Amniotic epithelial cell (primary cell): ENCODE results near the gene GPR68.

ENCODE experiments used
- DNase-seq: peaks from one replicate; pipeline ENCODE4 v3.0.0-alpha.2; 2010; ENCODE audit warnings: low read depth

Gene GPR68

DNA sequence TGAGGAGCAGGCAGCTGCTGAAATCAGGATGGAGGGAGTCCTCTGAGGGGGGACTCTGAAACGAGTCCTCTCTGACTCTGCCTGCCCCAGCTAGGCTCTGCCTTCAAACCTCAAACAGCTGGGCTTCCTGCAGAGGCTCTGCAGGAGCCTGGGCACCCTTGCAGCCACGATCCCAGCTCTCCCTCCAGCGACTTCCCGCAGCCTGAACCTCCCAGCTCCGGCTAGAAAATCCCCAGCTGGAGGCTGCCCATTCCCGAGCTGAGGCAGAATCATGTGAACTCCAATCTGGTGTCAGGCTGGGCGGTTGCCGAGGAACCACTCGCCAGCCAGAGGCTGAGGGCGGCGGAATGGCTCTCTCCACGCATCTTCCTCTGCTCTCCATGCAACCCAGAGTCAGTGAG lies at the start of gene GPR68:
Gene GPR68, minus strand, starts transcription at position 204 of the 401 bp plus-strand sequence. CDS start 9,654 bp downstream, outside the sequence.
- DNase-seq, result peak; percentile 53

- DNase-seq, result no peak
Measured at GRCh38 chr14:91294153-91294552, 49.6 kb upstream of the GPR68 start.

GRCh38 chr14:91293281-91293680 lies 48.8 kb upstream of the GPR68 start:
- no peak for DNase-seq

DNA sequence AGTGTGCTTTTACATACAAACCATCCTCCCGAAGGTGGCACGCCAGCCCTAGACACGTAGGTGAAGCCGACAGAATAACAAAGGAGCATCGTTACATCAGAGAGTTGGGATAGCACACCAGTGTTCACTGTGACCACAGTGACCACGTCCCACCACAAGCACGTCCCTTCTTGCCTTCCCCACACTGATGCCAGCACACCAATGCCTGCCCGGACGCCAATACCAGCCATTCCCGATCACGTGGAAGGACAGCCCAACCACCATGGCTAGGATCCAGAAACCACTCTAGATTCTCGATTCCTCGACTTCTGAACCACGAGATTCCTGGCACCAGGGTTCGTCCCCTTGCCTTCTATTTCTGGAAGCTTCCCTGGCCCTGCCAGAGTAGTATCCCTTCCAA lies 48.0 kb upstream of the GPR68 start:
- no peak for DNase-seq

GRCh38 chr14:91291786-91292405 lies 47.4 kb upstream of the GPR68 start:
- no peak for DNase-seq

- no peak for DNase-seq
Measured at GRCh38 chr14:91290986-91291385, 46.5 kb upstream of the GPR68 start.

DNA sequence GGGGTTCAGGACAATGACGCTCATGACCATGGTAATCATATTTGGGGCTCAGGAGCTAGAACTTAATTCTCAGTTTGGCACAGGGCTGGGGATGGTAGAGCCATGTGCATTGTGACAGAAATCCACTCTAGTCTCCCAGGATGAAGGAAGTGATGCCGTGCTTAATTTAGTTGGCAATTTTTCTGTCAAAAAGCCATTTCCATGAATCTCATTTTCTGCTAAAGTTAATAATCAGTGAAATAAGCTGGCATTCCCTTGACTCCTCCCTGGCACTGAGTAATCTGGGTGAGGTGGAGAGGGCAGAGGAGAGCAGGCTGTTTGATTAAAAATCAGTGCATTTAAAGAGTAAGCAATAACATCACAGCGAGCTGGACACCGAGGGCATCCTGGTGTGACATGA lies 45.0 kb upstream of the GPR68 start:
- DNase-seq, result no peak

DNA sequence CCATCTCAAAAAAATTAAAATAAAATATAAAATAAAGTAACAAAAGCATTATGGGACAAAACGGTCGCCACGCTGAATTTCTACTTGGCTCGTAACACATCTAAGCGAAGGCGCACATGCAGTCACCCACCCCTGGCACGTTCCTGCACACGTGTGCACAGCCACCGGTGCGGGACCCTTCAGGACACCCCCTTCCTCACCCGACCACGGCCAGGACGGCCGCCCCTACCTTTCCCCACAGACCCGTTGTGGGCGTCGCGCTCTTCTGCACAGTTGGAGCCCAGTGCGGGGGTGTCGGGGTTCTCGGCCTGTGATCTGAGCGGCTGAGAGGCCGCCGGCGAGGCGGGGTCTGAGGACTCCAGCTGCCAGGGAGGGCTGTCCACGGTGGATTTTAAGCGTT lies 44.4 kb upstream of the GPR68 start:
- DNase-seq, result no peak

DNA sequence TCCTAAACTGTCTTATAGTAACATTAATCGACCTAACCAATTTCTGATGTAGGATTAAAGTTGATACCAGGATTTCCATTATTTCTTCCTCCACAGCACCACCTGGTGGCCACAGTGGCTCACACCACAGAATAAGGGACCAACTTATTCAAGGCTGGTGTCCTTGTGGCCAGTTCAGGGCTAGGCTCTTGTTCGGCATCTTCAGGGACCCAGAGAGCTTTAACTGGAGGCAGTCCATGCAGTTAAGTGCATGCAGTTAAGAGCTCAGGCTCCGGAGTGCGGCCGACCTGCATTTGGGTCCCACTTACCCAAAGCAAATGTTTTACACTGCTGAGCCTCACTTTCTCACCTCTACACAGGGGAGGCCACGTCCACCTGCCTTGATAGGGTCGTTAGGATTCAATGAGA lies 42.0 kb upstream of the GPR68 start:
- DNase-seq, result peak; percentile 44

- DNase-seq, result no peak
Measured at GRCh38 chr14:91284791-91285548, 40.5 kb upstream of the GPR68 start.

GRCh38 chr14:91284146-91284790 lies 39.8 kb upstream of the GPR68 start:
- DNase-seq, result peak; percentile 75

- DNase-seq, result no peak
Measured at GRCh38 chr14:91283666-91284065, 39.2 kb upstream of the GPR68 start.

DNA sequence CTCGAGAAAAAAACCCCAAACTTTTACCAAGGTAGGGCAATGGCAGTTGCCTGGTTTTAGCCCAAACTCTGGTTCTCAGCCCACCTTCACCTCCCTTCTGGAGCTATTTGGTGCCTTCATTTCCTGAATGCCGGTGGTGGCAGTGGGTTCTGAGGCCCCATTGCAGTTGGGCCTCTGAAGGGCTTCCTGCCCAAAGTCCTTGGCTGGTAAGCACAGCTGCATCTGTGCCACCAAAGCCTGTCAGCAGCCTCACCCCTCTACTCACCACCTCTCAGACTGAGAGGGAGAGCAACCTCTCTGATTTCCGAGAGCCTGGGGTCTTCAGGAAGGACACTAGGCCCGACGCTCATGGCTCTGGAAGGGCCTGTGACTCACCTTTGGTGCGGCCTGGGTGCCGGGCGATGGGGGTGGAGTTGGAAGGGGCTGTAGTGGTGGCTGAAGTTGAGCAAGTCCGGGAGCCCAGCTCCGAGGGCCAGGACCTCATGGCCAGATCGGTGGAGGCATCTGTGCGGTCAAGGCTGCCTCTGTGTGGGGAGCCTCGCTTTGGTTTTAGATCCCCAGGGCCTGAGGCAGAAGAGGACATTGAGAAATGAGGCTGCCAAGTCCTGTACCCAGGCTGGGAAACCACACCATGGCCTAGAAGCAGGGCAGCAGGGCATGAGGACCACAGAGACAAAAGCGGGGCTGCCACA lies 38.6 kb upstream of the GPR68 start:
- DNase-seq, result no peak

- DNase-seq, result peak; percentile 16
Measured at GRCh38 chr14:91281346-91281745, 36.8 kb upstream of the GPR68 start.

DNA sequence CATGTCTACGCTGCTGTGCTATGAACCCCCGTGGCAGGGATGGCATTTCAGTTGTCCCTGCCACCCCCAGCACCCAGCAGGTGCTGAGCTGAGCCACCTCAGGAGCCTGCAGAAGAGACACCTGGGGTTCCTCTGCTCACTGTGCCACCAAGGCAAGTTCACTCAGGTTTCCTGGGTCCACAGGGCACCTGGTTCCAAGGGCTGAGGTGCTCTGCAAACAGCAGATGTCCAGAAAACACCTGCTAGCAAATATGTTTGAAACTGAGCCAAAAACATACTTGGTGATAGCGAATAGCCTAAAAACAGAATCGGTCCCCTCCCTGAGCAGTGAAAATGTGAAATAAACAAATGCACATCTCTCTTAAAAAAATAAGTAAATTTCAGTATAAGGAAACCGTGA lies 35.6 kb upstream of the GPR68 start:
- no peak for DNase-seq

GRCh38 chr14:91279354-91279753 lies 34.9 kb upstream of the GPR68 start:
- DNase-seq, result no peak

- DNase-seq, result no peak
Measured at GRCh38 chr14:91278383-91278715, 33.8 kb upstream of the GPR68 start.

- DNase-seq, result no peak
Measured at GRCh38 chr14:91277546-91278382, 33.3 kb upstream of the GPR68 start.

GRCh38 chr14:91274796-91275195 lies 30.3 kb upstream of the GPR68 start:
- DNase-seq, result no peak

- no peak for DNase-seq
Measured at GRCh38 chr14:91273885-91274273, 29.4 kb upstream of the GPR68 start.

DNA sequence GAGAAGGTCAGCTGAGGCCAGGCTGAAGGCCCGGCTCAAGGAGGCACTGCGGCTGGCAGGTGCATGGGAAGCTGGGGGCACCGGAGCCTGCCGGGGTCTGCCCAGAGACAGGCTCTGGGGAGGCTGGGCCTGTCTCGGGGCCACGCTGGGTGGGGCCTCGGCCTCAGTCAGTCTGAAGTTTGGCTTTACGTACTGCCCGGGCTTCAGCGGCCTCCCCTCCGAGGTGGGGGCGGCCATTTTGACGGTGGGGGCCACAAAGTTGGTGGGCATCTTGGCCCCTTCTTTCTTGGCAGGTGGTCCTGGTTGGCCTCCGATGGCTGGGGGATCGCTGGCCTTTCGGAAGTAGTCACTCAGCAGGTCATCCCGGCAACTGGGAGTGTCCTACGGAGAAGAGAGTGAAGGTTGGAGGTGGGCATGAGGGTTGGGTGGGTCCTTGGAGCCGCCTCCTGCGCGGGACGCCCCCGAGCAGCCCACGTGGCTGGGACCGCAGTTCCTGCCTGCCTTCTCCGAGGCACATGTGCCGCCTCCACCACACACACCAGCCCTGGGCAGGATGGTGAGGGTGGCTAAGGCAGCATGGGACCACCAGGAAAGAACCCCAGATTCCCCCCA lies 28.9 kb upstream of the GPR68 start:
- no peak for DNase-seq
